ENCODE data around the gene EGFLAM.

The EGFLAM gene

GRCh38 chr5:38447786-38448185 is 189.4 kb downstream of the EGFLAM start:
- no peak for DNase-seq (ENCODE audit: low read depth in 3 of 3)

GRCh38 chr5:38448568-38449350 is 190.4 kb downstream of the EGFLAM start:
- no peak for DNase-seq (ENCODE audit: low read depth in 3 of 3)

GRCh38 chr5:38450627-38451026 is 192.3 kb downstream of the EGFLAM start:
- DNase-seq (ENCODE audit: low read depth in 3 of 3): no peak

- DNase-seq (ENCODE audit: low read depth in 3 of 3): no peak
These were observed 192.8 kb downstream of the EGFLAM start for GRCh38 chr5:38451074-38451725.

- DNase-seq (ENCODE audit: low read depth in 3 of 3): no peak
These were observed 193.8 kb downstream of the EGFLAM start for GRCh38 chr5:38452201-38452600.

GRCh38 chr5:38453506-38453905 is 195.1 kb downstream of the EGFLAM start:
- no peak for DNase-seq (ENCODE audit: low read depth in 3 of 3)

GRCh38 chr5:38453921-38454320 is 195.6 kb downstream of the EGFLAM start:
- DNase-seq (ENCODE audit: low read depth in 3 of 3): no peak

GRCh38 chr5:38455796-38456330 is 197.5 kb downstream of the EGFLAM start:
- DNase-seq (ENCODE audit: low read depth in 3 of 3): no peak

GRCh38 chr5:38456657-38457399 is 198.5 kb downstream of the EGFLAM start:
- no peak for DNase-seq (ENCODE audit: low read depth in 3 of 3)

- no peak for DNase-seq (ENCODE audit: low read depth in 3 of 3)
These were observed 199.8 kb downstream of the EGFLAM start for GRCh38 chr5:38458174-38458573.

GRCh38 chr5:38462976-38463633 is 204.7 kb downstream of the EGFLAM start:
- no peak for DNase-seq (ENCODE audit: low read depth in 3 of 3)

- DNase-seq (ENCODE audit: low read depth in 3 of 3): no peak
These were observed 205.5 kb downstream of the EGFLAM start for GRCh38 chr5:38463634-38464521.

- no peak for DNase-seq (ENCODE audit: low read depth in 3 of 3)
These were observed 206.7 kb downstream of the EGFLAM start for GRCh38 chr5:38465061-38465460.

- no peak for DNase-seq (ENCODE audit: low read depth in 3 of 3)
These were observed 207.5 kb downstream of the EGFLAM start for GRCh38 chr5:38465702-38466423.

- DNase-seq (ENCODE audit: low read depth in 3 of 3): no peak
These were observed 208.2 kb downstream of the EGFLAM start for GRCh38 chr5:38466424-38467189.

- no peak for DNase-seq (ENCODE audit: low read depth in 3 of 3)
These were observed 209.1 kb downstream of the EGFLAM start for GRCh38 chr5:38467353-38468040.

GRCh38 chr5:38468202-38468673 is 209.9 kb downstream of the EGFLAM start:
- no peak for DNase-seq (ENCODE audit: low read depth in 3 of 3)

- DNase-seq (ENCODE audit: low read depth in 3 of 3): no peak
These were observed 210.8 kb downstream of the EGFLAM start for GRCh38 chr5:38468978-38469706.
